Esophagus muscularis mucosa (tissue), 3 donors: Measurements from ENCODE around the gene EDDM13.

Experiments used
- CTCF ChIP-seq, 3 experiments: fragments of 200-600 bp in 2 of 3; fragments of 450-650 bp in 1 of 3; sonication (generic) in 2 of 3; IDR thresholded peaks; one replicate each; pipeline ENCODE4 v1.5.1; 2017 to 2019; ENCODE audit warnings: antibody characterized with exemption in 3 of 3, mild to moderate bottlenecking in 2 of 3, moderate library complexity in 1 of 3
- EP300 ChIP-seq: sonication (generic); formaldehyde crosslinking; IDR thresholded peaks from one replicate; pipeline ENCODE4 v1.6.1; 2017; ENCODE audit warnings: antibody characterized with exemption

- TF ChIP-seq CTCF (IDR thresholded peaks at IDR 0.05) (no peak), EP300 (no peak)
These were observed 27.1 kb downstream of the EDDM13 start for GRCh38 chr19:56299688-56300087.
